GM12878 (cell line): ENCODE measurements around the gene SEMA7A. TPM values are rescaled to one million over a fixed set of nuclear protein-coding genes. Genes with fewer than 3 reads are reported as not detected.

ENCODE experiments used
- BHLHE40 ChIP-seq, 2 experiments: fragments of 450-650 bp in 1 of 2; IDR thresholded peaks; 2 replicates each; pipeline ENCODE4 v1.6.1; 2011 to 2017; ENCODE audit warnings: low read depth in 2 of 2, borderline replicate concordance in 1 of 2, improper control_type of control experiment in 1 of 2, low read length in 1 of 2, mild to moderate bottlenecking in 1 of 2
- HDAC2 ChIP-seq: fragments of 200-600 bp; sonication (generic); IDR thresholded peaks from 2 replicates; pipeline ENCODE4 v1.6.1; 2017
- HDAC6 ChIP-seq: fragments of 200-600 bp; sonication (generic); IDR thresholded peaks from one replicate; pipeline ENCODE4 v1.8.0; 2017; ENCODE audit warnings: antibody characterized with exemption; ENCODE audit not compliant: unreplicated experiment
- NFIC ChIP-seq: IDR thresholded peaks from 2 replicates; pipeline ENCODE4 v1.6.1; 2012; ENCODE audit warnings: low read depth, mild to moderate bottlenecking, inconsistent platforms, low read length, moderate library complexity
- NR2F1 ChIP-seq: fragments of 450-650 bp; conservative IDR thresholded peaks from 2 replicates; pipeline ENCODE4 v1.6.1; 2017; ENCODE audit warnings: mild to moderate bottlenecking
- PAX8 ChIP-seq: fragments of 450-650 bp; IDR thresholded peaks from 2 replicates; pipeline ENCODE4 v1.6.1; 2017; ENCODE audit warnings: mild to moderate bottlenecking, moderate library complexity
- POU2F2 ChIP-seq: IDR thresholded peaks from 3 replicates; pipeline ENCODE4 v1.6.1; 2011; ENCODE audit warnings: low read depth, mild to moderate bottlenecking, low read length, borderline replicate concordance
- RB1 ChIP-seq: fragments of 450-650 bp; formaldehyde crosslinking; IDR thresholded peaks from 2 replicates; pipeline ENCODE4 v1.6.1; 2017; ENCODE audit warnings: mild to moderate bottlenecking, borderline replicate concordance
- RELA ChIP-seq: fragments of 450-650 bp; IDR thresholded peaks from 2 replicates; pipeline ENCODE4 v1.8.0; 2014; ENCODE audit warnings: borderline replicate concordance; ENCODE audit not compliant: partially characterized antibody
- SUZ12 ChIP-seq: fragments of 200-600 bp; sonication (generic); IDR thresholded peaks from one replicate; pipeline ENCODE4 v1.6.1; 2018; ENCODE audit warnings: antibody characterized with exemption, mild to moderate bottlenecking; ENCODE audit not compliant: unreplicated experiment
- TAF1 ChIP-seq: IDR thresholded peaks from 2 replicates; pipeline ENCODE4 v1.6.1; 2011; ENCODE audit warnings: mild to moderate bottlenecking, low read depth, low read length, borderline replicate concordance
- YBX1 ChIP-seq: fragments of 450-650 bp; IDR thresholded peaks from 2 replicates; pipeline ENCODE4 v1.6.1; 2016; ENCODE audit warnings: antibody characterized with exemption
- ZNF274 ChIP-seq: IDR thresholded peaks from one replicate; pipeline ENCODE4 v1.8.0; 2011; ENCODE audit not compliant: insufficient read length, insufficient read depth
- ZSCAN29 ChIP-seq: fragments of 450-650 bp; IDR thresholded peaks from 2 replicates; pipeline ENCODE4 v1.6.1; 2017; ENCODE audit warnings: mild to moderate bottlenecking, moderate library complexity
- polyA plus RNA-seq, 11 experiments: library from polyadenylated mRNA; depleted of rRNA in 4 of 11; unstranded in 6 of 11; stranded (reverse) in 5 of 11; fragments of >200 nt; fragmentation: Nextera tagmentation in 4 of 11; fragmentation: Illumina TruSeq in 1 of 11; extraction: Ambion mirVana in 4 of 11; extraction: Trizol in 1 of 11; gene quantifications; 1 replicate in 1 of 11; 2 replicates in 10 of 11; pipeline versions ENCODE4 v1.2.1 to v1.2.3, GENCODE V29; 2011 to 2016; ENCODE audit warnings: inconsistent platforms in 2 of 11, missing spikeins in 2 of 11, low read depth in 1 of 11
- total RNA-seq, 4 experiments: library from RNA; depleted of rRNA in 3 of 4; stranded (reverse); fragments of >200 nt in 3 of 4; fragmentation: Illumina TruSeq in 1 of 4; extraction: Trizol in 1 of 4; gene quantifications; 2 replicates each; pipeline versions ENCODE4 v1.2.1 to v1.2.3, GENCODE V29; 2013 to 2021
- TF ChIP-seq, protein P1 (sequence below): fragments of 450-650 bp; IDR thresholded peaks from 2 replicates; pipeline ENCODE4 v1.6.1; 2017; ENCODE audit warnings: mild to moderate bottlenecking, low read depth, inconsistent platforms; ENCODE audit not compliant: poor library complexity, severe bottlenecking
- TF ChIP-seq, protein P2 (sequence below): fragments of 150-350 bp; IDR thresholded peaks from 2 replicates; pipeline ENCODE4 v1.6.1; 2016; ENCODE audit warnings: low read depth, low read length
- TF ChIP-seq, protein P3 (sequence below): IDR thresholded peaks from 2 replicates; pipeline ENCODE4 v1.6.1; 2011; ENCODE audit warnings: borderline replicate concordance, low read depth, mild to moderate bottlenecking, moderate library complexity, low read length; ENCODE audit not compliant: insufficient read depth, poor library complexity, severe bottlenecking
- TF ChIP-seq, protein P4 (sequence below): fragments of 450-650 bp; IDR thresholded peaks from 2 replicates; pipeline ENCODE4 v1.6.1; 2018; ENCODE audit warnings: borderline replicate concordance, mild to moderate bottlenecking; ENCODE audit not compliant: partially characterized antibody
- TF ChIP-seq, protein P5 (sequence below): IDR thresholded peaks from 2 replicates; pipeline ENCODE4 v1.6.1; 2011; ENCODE audit warnings: low read depth, low read length, improper control_type of control experiment, borderline replicate concordance

SEMA7A gene
- total and polyA plus RNA-seq, 10 of the 15 experiments (the other 5 are each of a cell fraction or from before 2014, with no cell fraction given): 0.08 to 112 (median 53.5) TPM

DNA sequence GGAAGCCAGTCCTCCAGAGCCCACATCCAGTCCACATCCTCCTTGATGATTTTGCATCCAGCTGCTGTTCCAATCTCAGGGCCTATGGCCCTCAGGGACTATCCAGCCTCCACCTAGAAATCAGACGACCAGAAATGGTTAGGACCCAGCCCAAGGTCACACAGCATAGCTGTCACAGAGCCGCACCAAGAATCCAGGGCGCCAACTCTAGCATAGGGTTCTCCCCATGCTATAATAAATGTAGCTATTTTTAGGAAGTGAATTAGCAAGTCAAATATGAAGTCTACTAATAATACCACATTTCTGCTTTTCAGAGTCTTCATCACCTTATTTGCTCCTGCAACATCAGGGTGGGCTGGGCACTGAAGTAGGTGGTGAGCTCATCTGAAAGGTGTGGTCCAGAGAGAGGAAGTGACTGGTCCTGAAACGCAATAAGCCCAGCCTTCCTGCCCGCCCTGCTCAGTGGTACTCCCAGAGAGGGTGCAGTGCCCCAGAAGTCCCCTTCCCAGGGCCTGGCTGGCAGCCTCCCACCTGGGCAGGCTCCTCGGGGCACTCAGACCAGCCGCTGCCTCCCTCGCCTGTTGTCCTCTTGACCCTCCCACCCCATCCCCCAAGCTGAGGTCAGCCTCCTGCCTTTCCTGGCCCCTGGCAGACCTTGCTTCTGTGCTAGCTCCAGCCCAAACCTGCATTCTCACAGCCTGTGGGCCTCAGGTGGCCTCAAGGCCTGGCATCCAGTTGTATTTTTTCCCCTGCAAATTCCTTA, 48.7 kb downstream of the SEMA7A start (continued):
- TF ChIP-seq, protein P1, sequence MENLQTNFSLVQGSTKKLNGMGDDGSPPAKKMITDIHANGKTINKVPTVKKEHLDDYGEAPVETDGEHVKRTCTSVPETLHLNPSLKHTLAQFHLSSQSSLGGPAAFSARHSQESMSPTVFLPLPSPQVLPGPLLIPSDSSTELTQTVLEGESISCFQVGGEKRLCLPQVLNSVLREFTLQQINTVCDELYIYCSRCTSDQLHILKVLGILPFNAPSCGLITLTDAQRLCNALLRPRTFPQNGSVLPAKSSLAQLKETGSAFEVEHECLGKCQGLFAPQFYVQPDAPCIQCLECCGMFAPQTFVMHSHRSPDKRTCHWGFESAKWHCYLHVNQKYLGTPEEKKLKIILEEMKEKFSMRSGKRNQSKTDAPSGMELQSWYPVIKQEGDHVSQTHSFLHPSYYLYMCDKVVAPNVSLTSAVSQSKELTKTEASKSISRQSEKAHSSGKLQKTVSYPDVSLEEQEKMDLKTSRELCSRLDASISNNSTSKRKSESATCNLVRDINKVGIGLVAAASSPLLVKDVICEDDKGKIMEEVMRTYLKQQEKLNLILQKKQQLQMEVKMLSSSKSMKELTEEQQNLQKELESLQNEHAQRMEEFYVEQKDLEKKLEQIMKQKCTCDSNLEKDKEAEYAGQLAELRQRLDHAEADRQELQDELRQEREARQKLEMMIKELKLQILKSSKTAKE: peak; percentile 74
- TF ChIP-seq NR2F1: peak; percentile 69
- TF ChIP-seq, protein P2, sequence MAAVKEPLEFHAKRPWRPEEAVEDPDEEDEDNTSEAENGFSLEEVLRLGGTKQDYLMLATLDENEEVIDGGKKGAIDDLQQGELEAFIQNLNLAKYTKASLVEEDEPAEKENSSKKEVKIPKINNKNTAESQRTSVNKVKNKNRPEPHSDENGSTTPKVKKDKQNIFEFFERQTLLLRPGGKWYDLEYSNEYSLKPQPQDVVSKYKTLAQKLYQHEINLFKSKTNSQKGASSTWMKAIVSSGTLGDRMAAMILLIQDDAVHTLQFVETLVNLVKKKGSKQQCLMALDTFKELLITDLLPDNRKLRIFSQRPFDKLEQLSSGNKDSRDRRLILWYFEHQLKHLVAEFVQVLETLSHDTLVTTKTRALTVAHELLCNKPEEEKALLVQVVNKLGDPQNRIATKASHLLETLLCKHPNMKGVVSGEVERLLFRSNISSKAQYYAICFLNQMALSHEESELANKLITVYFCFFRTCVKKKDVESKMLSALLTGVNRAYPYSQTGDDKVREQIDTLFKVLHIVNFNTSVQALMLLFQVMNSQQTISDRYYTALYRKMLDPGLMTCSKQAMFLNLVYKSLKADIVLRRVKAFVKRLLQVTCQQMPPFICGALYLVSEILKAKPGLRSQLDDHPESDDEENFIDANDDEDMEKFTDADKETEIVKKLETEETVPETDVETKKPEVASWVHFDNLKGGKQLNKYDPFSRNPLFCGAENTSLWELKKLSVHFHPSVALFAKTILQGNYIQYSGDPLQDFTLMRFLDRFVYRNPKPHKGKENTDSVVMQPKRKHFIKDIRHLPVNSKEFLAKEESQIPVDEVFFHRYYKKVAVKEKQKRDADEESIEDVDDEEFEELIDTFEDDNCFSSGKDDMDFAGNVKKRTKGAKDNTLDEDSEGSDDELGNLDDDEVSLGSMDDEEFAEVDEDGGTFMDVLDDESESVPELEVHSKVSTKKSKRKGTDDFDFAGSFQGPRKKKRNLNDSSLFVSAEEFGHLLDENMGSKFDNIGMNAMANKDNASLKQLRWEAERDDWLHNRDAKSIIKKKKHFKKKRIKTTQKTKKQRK: no peak
- TF ChIP-seq ZNF274: no peak
- TF ChIP-seq HDAC6: no peak
- no peak for TF ChIP-seq ZSCAN29
- no peak for TF ChIP-seq HDAC2
- no peak for TF ChIP-seq SUZ12
- TF ChIP-seq, protein P3, sequence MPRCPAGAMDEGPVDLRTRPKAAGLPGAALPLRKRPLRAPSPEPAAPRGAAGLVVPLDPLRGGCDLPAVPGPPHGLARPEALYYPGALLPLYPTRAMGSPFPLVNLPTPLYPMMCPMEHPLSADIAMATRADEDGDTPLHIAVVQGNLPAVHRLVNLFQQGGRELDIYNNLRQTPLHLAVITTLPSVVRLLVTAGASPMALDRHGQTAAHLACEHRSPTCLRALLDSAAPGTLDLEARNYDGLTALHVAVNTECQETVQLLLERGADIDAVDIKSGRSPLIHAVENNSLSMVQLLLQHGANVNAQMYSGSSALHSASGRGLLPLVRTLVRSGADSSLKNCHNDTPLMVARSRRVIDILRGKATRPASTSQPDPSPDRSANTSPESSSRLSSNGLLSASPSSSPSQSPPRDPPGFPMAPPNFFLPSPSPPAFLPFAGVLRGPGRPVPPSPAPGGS: peak; percentile 18
- TF ChIP-seq TAF1: peak; percentile 23; the same call in 1 of the 2 replicates
- TF ChIP-seq, protein P4, sequence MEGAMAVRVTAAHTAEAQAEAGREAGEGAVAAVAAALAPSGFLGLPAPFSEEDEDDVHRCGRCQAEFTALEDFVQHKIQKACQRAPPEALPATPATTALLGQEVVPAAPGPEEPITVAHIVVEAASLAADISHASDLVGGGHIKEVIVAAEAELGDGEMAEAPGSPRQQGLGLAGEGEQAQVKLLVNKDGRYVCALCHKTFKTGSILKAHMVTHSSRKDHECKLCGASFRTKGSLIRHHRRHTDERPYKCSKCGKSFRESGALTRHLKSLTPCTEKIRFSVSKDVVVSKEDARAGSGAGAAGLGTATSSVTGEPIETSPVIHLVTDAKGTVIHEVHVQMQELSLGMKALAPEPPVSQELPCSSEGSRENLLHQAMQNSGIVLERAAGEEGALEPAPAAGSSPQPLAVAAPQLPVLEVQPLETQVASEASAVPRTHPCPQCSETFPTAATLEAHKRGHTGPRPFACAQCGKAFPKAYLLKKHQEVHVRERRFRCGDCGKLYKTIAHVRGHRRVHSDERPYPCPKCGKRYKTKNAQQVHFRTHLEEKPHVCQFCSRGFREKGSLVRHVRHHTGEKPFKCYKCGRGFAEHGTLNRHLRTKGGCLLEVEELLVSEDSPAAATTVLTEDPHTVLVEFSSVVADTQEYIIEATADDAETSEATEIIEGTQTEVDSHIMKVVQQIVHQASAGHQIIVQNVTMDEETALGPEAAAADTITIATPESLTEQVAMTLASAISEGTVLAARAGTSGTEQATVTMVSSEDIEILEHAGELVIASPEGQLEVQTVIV: no peak
- TF ChIP-seq, protein P5, sequence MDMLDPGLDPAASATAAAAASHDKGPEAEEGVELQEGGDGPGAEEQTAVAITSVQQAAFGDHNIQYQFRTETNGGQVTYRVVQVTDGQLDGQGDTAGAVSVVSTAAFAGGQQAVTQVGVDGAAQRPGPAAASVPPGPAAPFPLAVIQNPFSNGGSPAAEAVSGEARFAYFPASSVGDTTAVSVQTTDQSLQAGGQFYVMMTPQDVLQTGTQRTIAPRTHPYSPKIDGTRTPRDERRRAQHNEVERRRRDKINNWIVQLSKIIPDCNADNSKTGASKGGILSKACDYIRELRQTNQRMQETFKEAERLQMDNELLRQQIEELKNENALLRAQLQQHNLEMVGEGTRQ: no peak
- no peak for TF ChIP-seq YBX1
- no peak for TF ChIP-seq PAX8
- peak; percentile 70; the same call in 2 of the 3 replicates for TF ChIP-seq POU2F2
- TF ChIP-seq NFIC: no peak
- peak; percentile 47; the same call in 1 of the 2 replicates for TF ChIP-seq RB1
- peak in 1 of 2 experiments; percentile 26; a peak in 1 of 4 replicates for TF ChIP-seq BHLHE40 (IDR thresholded peaks at IDR 0.05; ENCODE audit: borderline replicate concordance in 1 of 2, low read depth in 2 of 2, low read length in 1 of 2)
- peak; percentile 61 for TF ChIP-seq RELA
